Activated gamma-delta T cell (primary cell): ENCODE results near the gene SIX5.
"Not testable (repeated sequence)": the region's sequence is repeated elsewhere in the genome, so short reads cannot be mapped to it uniquely, and the experiment has no call there.

Experiments
- DNase-seq: peaks from one replicate; lab custom pipeline; 2025; lab: John Stamatoyannopoulos, UW

Gene SIX5

GRCh38 chr19:45754323-45754722 is 14.7 kb downstream of the SIX5 start:
- DNase-seq = no peak

GRCh38 chr19:45753548-45753947 is 15.5 kb downstream of the SIX5 start:
- no peak for DNase-seq

GRCh38 chr19:45752639-45753038 is 16.4 kb downstream of the SIX5 start:
- no peak for DNase-seq

DNA sequence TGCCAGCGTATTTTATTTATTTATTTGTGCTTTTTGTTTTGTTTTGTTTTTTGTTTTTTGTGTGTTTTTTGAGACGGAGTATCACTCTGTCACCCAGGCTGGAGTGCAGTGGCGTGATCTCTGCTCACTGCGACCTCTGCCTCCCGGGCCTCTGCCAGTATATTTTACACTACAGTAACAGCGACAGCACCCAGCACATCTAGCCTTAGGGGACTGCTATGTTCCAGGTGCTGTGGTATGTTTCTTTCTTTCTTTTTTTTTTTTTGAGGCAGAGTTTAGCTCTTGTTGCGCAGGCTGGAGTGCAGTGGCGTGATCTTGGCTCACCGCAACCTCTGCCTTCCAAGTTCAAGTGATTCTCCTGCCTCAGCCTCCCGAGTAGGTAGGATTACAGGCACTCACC is 17.6 kb downstream of the SIX5 start:
- DNase-seq = not testable (repeated sequence)

DNA sequence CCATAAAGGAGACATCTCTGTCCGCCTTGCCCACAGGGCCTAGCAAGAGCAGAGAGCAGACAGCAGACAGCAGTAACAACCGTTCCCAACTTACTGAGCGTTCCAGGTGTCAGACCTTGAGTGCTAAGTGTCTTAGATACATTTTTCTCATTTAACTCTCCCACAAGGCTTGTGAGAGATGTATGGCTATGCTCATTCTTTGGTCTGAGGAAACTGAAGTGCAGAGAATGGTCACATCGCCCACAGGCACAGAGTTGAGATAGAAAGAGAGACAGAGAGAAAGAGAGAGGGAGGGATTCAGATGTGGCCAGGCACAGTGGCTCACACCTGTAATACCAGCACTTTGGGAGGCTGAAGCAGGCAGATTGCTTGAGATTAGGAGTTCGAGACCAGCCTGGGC is 21.5 kb downstream of the SIX5 start:
- DNase-seq = no peak

DNA sequence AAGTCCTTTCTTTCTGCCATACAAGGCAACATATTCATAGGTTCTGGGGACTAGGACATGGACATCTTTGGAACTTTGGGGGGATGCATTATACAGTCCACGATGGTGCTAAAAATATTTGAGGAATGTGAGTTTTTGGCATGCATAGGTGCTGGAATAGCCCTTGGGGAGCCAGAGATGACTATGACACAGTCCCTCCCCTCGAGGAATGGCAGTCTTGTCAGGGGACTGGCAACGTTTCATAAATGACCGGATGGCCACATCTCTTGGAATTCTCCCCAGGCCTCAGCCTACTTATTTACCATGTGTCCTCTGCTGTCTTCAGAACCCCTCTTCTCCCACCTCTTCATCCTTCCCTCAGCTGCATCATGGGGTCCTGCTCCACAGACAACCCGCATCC is 22.2 kb downstream of the SIX5 start:
- no peak for DNase-seq

- no peak for DNase-seq
Measured at GRCh38 chr19:45745606-45746005, 23.4 kb downstream of the SIX5 start.

GRCh38 chr19:45742969-45743368 is 26.1 kb downstream of the SIX5 start:
- DNase-seq = no peak

DNA sequence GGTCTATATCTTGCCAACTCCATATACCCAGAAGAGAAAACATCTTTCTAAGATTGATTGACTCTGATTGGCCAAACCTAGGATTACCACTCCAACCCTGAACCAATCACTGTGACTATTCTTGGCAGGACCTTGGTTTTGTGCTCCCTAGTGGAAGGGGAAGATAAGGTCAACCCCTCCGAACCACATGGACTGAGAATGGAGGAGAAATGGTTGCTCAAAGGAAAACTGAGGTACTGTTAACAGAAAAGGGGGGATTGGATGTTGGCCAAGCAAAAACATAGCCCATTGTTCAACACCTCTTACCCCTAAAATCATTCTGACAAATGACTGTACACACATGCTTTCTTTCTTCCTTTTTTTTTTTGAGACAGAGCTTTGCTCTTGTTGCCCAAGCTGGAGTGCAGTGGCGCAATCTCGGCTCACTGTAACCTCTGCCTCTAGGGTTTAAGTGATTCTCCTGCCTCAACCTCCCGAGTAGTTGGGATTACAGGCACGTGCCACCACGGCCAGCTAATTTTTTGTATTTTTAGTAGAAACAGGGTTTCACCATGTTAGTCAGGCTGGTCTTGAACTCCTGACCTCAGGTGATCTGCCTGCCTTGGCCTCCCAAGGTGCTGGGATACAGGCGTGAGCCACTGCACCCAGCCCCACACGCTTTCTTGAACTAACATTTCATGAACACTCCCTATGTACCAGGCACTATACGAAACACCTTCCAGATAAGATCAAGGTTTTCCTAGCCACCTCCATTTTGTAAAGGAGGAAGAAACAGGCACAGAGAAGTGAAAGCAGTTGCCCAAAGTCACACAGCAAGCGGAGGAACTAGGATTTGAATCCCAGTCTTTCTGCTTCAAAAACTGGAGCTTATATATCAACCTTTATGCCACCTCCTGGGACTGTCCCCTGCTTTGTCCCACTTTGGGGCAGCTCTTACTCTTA is 29.3 kb downstream of the SIX5 start:
- no peak for DNase-seq

GRCh38 chr19:45733160-45733810 is 35.8 kb downstream of the SIX5 start, which contains the start of gene MEIOSIN:
MEIOSIN (plus strand) TSS chr19:45733439; CDS start chr19:45735377, 1,938 bp downstream.
- DNase-seq = no peak

DNA sequence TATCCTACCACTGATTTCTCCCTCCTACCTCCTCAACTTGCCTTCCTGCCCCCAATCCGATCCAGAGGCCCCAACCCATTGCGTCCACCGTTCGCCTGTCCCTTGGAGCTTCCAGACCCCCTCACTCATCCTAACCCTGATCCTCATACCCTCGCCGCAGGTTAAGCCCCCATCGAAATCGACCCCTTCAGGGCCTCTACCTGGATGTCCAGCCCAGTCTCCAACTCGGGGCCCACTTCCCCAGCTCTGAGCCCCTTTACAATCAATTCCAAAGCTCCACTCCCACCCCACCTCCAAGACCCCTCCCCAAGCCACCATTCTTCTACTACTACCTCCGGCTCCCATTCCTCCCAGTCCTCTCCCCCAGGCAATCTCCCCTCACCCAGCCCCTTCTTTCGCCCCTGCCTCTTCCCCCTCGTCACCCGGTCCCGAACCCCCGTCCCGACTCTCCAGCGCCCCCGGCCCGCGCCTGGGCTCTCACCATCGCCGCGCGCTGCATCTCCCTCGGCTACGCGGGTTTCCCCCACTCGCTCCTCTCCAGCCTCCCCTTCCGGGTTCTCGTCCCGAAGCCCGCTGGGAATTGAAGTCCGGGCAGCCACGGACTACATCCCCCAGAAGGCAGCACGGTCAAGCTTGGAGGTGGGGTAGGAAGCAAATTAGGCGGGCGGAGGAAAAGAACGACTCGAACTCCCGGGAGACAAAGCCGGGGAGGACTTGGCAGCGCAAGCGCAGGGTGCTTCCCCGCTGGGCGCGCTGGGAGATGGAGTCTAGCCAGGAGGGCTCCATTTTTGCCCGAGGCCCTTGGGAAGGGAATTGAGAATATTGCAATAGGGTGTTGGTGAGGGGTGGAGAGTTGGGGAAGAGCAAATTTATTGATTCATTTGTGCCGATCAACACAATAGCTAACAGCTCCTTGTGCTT is 38.4 kb downstream of the SIX5 start, which contains the start of gene FBXO46:
Gene FBXO46 (minus strand): TSS at position 529 of the 921 bp plus-strand sequence. CDS start 17,401 bp downstream, outside the sequence.
- peak; percentile 68 for DNase-seq

GRCh38 chr19:45729800-45730290 is 39.2 kb downstream of the SIX5 start:
- no peak for DNase-seq

GRCh38 chr19:45728683-45729082 is 40.4 kb downstream of the SIX5 start:
- DNase-seq = not testable (repeated sequence)

- not testable (repeated sequence) for DNase-seq
Measured at GRCh38 chr19:45720065-45720464, 49.0 kb downstream of the SIX5 start.

DNA sequence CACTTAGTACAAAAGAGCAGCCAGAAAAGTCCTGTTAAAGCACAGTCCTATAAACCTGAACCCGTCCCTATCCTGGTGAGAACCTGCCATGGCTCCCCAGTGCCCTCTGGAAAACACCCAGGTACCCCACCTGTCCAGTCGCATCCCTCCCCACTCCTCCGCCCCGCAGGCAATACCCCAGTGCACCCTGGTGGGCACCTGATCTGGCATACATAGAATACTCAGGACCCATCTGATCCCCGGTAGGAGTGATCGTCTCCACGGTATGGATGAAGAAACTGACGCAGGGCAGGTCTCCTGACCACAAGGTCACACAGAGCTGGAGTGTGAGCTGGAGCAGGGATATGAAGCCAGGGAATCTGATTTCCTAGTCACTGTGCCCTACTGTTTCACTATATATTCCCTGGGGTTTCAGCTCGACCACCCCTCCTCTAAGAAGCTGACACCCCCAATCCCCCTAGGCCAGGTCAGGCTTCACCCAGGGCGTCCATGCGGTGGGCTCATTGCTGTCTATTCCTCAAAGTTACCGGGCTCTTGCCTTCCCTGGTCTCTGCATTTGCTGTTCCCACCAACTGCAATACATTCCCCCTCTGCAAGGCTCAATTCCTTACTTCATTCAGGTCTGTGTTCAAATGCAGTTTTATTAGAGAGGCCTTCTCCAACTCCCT is 50.9 kb downstream of the SIX5 start:
- no peak for DNase-seq

DNA sequence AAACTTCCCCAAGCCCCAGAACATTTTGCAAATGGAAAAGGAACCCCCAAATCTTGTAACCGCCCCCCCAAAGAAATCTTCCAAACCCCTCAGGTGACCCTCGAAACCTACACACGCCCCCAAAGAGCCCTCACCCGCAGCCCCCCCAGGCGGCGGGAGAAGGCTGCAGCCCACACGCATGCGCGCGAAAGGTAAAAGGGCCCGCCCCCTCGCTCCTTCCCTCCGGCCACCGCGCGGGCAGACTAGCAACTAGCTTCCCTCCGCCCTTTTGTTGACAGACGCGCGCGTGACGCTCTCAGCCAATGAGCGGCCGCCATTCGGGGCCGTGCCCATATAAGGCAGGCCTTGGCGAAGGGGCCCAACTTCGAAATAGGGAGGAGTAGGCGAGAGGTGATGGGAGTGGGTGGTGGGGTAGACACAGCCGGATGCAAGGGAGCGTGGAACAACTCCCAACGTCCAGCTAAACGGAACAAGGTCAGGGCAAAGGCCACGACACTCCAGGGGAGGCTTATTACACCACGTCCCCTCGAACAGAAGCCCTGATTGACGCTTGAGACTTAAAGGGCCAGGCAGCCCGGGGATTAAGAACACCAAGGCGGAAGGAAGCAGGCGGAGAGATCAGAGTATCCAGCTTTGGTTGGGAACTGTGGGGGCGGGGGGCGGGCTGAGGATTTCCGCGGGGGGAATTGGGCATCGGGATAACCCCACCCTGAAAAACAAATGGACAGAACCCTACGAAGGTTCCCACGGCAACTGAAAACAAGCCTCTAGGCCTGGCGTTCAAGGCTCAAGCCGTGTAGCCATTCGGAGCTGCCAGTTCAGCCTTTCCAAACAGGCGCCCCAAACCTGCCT is 51.7 kb downstream of the SIX5 start:
- DNase-seq = peak; percentile 98

- DNase-seq = no peak
Measured at GRCh38 chr19:45716359-45717130, 52.5 kb downstream of the SIX5 start.

DNA sequence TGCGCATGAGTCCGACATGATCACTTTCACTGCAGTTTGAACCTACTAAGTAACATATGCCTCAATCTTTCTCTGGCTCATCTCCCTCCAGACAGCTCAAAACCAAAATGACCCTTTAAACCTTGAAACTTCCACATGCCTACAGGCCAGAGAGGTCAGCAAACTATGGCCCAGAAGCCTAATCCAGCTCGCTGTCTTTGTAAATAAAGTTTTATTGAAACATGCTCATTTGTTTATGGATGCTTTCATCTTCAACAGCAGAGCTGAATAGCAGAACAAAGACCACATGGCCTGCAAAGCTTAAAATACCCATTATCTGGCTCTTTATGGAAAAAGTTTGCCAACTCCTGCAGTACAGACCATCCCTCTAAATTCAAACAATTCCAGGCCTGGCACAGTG is 53.9 kb downstream of the SIX5 start:
- DNase-seq = no peak
